NCI-H2196 (cell line): Measurements from ENCODE around the gene DAPK2.
"Not testable (repeated sequence)": the region's sequence is repeated elsewhere in the genome, so short reads cannot be mapped to it uniquely, and the experiment has no call there.

ENCODE experiments used
- DNase-seq: peaks from one replicate; lab custom pipeline; 2025; ENCODE audit not compliant: unreplicated experiment; lab: John Stamatoyannopoulos, UW

DAPK2 gene

GRCh38 chr15:64058279-64058678 is 12.0 kb upstream of the DAPK2 start:
- DNase-seq, result no peak

- not testable (repeated sequence) for DNase-seq
These were observed 7.4 kb upstream of the DAPK2 start for GRCh38 chr15:64053674-64054073.

DNA sequence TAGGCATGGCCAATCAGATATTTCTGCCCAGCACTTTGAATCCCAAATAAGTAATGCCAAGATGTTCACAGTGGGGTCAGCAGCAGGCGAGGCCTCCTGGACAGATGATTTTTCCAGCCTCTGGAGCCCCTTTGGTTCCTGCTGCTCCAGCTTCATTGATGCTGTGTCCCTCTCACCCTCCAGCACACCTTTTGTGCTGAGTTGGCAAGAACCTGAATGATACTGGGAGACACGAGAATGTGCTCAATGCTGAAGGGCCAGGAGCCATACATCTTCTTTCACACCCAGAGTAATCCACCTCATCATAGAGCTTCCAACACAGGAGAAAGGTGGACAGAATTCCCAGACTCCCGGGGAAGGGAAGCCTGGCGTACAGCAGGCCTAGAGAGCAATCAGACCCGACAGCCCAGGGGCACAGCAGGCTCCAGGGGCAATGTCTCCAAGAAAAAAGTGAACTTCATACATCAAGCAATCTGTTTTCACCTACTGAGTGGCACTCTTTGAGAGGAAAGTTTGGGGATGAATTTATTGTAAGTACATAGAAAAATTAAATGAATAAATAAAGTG is 6.7 kb upstream of the DAPK2 start:
- no peak for DNase-seq

DNA sequence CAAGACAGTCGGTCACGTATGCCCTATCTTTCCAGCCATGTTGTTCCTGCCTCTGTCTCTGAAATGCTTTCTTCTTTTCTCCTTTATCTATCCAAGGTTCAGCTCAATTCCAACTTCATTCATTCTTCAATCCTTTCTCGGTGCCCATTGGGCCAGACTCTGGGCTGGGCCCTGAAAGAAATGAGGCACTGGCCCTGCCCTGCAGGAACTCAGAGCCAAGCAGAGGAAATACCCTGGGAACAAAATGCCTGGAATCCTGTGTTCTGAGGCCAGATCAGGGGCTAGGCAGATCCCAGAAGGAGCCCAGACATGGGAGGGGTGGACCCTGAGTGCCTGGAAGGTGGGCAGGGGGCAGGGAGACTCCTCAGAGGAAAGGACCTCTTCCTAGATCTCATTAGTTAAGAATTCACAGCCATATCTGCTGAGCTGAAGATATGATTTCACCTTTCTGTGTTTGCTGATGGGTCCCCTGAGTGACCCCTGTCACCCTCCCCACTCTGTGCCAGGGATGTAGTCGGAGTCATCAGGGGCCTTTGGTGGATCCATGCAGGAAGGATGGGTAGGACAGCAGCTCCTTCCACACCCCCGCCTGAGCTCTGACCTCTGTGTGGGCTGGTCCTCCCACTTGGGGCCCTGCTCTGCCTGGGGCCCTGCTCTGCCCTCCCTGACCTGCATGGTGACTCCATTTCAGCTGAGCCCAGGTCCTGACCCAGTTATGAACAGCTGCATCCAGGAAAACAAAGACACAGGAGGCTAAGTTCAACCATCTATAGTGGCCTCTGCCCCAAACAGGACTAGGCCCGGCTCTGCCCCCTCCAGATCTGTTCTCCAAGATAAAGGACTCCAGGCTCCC is 5.3 kb upstream of the DAPK2 start:
- DNase-seq, result no peak

DNA sequence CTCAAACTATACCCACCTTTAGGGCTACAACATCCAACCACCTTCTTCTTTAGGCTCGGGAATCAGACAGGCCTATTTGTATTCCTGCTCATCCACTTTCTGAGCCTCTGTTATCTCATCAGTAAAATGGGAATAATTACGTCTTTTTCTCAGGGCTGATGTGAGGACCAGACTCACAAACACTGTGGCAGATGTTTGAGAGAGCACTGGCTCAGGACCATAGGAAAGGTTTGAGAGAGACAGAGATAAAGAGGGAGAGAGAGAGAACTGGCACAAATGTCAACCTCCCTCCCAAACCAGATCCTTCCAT is 4.8 kb upstream of the DAPK2 start:
- no peak for DNase-seq

- DNase-seq, result peak; percentile 86
These were observed 4.2 kb upstream of the DAPK2 start for GRCh38 chr15:64050281-64051092.

- DNase-seq, result no peak
These were observed 2.6 kb upstream of the DAPK2 start for GRCh38 chr15:64048781-64049460.

- no peak for DNase-seq
These were observed 388 bp downstream of the DAPK2 start for GRCh38 chr15:64045774-64046420.

GRCh38 chr15:64045101-64045435 is 1.2 kb downstream of the DAPK2 start:
- no peak for DNase-seq

GRCh38 chr15:64044300-64045100 is 1.8 kb downstream of the DAPK2 start:
- DNase-seq, result no peak

GRCh38 chr15:64038878-64039610 is 7.2 kb downstream of the DAPK2 start:
- DNase-seq, result no peak

- no peak for DNase-seq
These were observed 8.3 kb downstream of the DAPK2 start for GRCh38 chr15:64037966-64038365.

- no peak for DNase-seq
These were observed 9.2 kb downstream of the DAPK2 start for GRCh38 chr15:64037116-64037515.

- DNase-seq, result no peak
These were observed 10.8 kb downstream of the DAPK2 start for GRCh38 chr15:64035525-64035924.

GRCh38 chr15:64034519-64034918 is 11.8 kb downstream of the DAPK2 start:
- no peak for DNase-seq

- DNase-seq, result no peak
These were observed 14.0 kb downstream of the DAPK2 start for GRCh38 chr15:64032329-64032728.

GRCh38 chr15:64030123-64030522 is 16.2 kb downstream of the DAPK2 start:
- no peak for DNase-seq

- no peak for DNase-seq
These were observed 16.7 kb downstream of the DAPK2 start for GRCh38 chr15:64029633-64030032.

- DNase-seq, result no peak
These were observed 17.2 kb downstream of the DAPK2 start for GRCh38 chr15:64029110-64029509.

GRCh38 chr15:64026591-64026990 is 19.7 kb downstream of the DAPK2 start:
- no peak for DNase-seq
